HL-60 (cell line): ENCODE results near the gene BLMH.

Experiments used
- DNase-seq, 2 experiments: peaks; one replicate each; pipeline ENCODE4 v3.0.0-alpha.2; 2010 to 2020; ENCODE audit warnings: low read depth in 1 of 2, low spot score in 1 of 2
- H3K27ac ChIP-seq: fragments of 250-450 bp; sonication (Bioruptor Pico); replicated peaks from 2 replicates; pipeline ENCODE4 v1.5.1; 2020; ENCODE audit warnings: mild to moderate bottlenecking, moderate library complexity
- H3K27me3 ChIP-seq: fragments of 250-450 bp; sonication (Bioruptor Pico); 2 replicates; pipeline ENCODE4 v1.5.1; 2021; ENCODE audit warnings: mild to moderate bottlenecking, moderate library complexity; ENCODE audit not compliant: insufficient read depth, poor library complexity, severe bottlenecking
- H3K4me3 ChIP-seq: replicated peaks from 2 replicates; pipeline ENCODE4 v1.5.1; 2011; ENCODE audit warnings: mild to moderate bottlenecking, control low read depth, low read length; ENCODE audit not compliant: insufficient read depth
- CTCF ChIP-seq: IDR thresholded peaks from one replicate; pipeline ENCODE4 v1.5.1; 2011; ENCODE audit warnings: low read length, control low read depth, inconsistent platforms; ENCODE audit not compliant: insufficient read depth
- GABPA ChIP-seq: IDR thresholded peaks from 2 replicates; pipeline ENCODE4 v1.6.1; 2012; ENCODE audit warnings: low read depth
- POLR2AphosphoS5 ChIP-seq: IDR thresholded peaks from 2 replicates; pipeline ENCODE4 v1.6.1; 2012; ENCODE audit warnings: low read depth
- REST ChIP-seq: IDR thresholded peaks from 2 replicates; pipeline ENCODE4 v1.6.1; 2012; ENCODE audit warnings: low read depth; ENCODE audit not compliant: insufficient replicate concordance
- SPI1 ChIP-seq: IDR thresholded peaks from 2 replicates; pipeline ENCODE4 v1.6.1; 2012; ENCODE audit warnings: low read depth, mild to moderate bottlenecking, borderline replicate concordance

Gene BLMH

DNA sequence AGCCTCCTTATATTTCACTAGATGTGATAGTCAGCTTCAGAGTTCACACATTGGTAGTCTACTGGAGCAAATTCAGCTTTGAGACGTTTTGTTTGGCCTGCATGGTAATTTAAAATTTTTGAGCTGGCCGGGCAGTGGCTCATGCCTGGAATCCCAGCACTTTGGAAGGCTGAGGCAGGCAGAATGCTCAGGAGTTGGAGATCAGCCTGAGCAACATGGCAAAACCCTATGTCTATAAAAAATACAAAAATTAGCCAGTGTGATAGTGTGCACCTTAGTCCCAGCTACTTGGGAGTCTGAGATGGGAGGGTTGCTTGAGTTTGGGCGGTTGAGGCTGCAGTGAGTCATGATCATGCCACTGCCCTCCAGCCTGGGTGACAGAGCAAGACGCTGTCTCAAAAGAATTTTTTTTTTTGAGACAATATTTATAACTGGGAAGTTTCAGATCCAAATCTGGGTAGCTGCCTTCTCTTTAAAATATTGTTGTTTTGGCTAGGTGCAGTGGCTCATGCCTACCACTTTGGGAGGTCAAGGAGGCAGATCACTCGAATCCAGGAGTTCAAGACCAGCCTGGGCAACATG, 4.8 kb upstream of the BLMH start:
- no peak overlapping the region for H3K27ac ChIP-seq
- H3K27me3 ChIP-seq = no peaks in the 10 kb centered on the region
- no peak for DNase-seq
- no peak overlapping the region for H3K4me3 ChIP-seq
- TF ChIP-seq GABPA (no peak), REST (no peak), CTCF (no peak), SPI1 (no peak), POLR2AphosphoS5 (no peak)

DNA sequence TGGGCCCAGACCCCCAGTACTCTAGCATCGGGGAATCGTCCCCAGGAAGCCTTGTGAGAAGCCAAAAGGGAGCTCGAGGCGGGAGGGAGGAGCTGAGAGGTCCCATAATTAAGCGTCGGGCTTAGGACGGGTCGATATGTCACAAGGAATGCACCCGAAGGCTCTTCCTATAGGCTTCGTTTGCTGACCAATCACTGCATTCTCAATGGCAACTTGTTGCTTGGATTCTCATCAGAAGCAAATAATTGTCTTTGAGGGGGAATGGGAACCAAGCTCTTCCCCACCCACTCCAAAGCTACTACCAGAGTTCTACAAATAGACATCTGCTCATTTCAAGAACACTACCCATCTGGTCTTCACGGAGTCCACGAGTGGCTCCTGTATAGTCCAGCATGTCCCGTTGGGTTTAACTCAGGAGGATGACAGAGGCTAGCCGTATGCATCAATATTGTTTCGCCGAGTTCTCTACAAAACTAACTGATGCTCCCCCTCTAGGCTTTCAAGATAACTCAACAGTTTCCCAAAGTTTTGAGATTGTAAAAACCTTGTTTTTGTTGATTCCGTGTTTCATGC, 628 bp upstream of the BLMH start:
- TF ChIP-seq SPI1 (no peak), POLR2AphosphoS5 (no peak), GABPA (no peak), CTCF (no peak), REST (no peak)
- peak overlapping the region; percentile 97 for H3K4me3 ChIP-seq
- no peak for DNase-seq
- H3K27me3 ChIP-seq = no peaks in the 10 kb centered on the region
- H3K27ac ChIP-seq = peak overlapping the region; percentile 54

DNA sequence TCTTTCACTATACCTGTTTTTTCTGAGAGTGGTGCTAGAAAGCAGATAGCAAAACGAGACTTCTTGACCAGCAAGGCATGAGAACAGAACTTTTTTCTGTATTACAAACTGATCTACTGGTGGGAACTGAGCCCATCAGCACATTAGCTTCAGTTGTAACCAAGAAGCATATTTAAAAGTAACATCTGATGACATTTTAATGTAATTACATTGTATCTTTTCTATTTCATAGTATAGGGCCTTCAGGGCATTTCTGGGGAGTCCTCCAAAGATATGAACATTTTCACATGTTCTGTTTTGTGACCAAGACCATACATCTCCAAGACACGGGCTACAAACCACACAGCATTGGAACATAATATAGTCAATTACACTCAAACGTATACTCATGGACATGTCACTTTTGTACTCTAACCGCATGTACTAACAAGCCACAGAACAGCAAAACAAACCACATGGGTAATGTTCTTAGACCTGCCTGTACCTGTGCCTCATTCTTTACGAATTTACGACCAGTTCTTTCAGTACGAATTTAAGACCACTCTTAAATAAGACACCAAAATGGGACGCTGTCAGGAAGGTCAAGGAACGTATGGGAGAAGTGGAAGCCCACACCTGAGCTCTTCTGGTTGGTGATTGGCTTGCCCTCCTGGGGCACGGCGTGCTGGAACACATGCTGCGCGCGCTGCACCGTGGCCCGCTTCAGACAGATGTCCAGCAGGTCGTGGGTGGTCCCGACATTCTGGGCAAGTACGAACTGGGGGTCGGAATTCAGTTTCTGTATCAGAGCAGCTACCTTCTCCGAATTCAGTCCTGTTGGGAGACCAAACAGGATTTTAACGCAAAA, 825 bp downstream of the BLMH start:
- Histone ChIP-seq H3K4me3 (peak overlapping the region; percentile 97), H3K27me3 (no peaks in the 10 kb centered on the region), H3K27ac (peak overlapping the region; percentile 76)
- no peak for TF ChIP-seq SPI1
- TF ChIP-seq POLR2AphosphoS5 = no peak
- TF ChIP-seq GABPA = no peak
- no peak for TF ChIP-seq CTCF
- no peak for TF ChIP-seq REST
- peak in 1 of 2 experiments; percentile 42 for DNase-seq
